Sciatic nerve (tissue), 2 donors: ENCODE measurements around the gene REG1A. TPM values are rescaled to one million over a fixed set of nuclear protein-coding genes. Genes with fewer than 3 reads are reported as not detected.

Experiments
- ATAC-seq: fragments of 200-7000 bp; cut with Tn5 transposase; one replicate; pipeline ENCODE4 v1.9.1; 2020; ENCODE audit warnings: mild to moderate bottlenecking, moderate library complexity
- DNase-seq: peaks from one replicate; pipeline ENCODE4 v3.0.0-alpha.2; 2020; ENCODE audit warnings: low spot score
- intact Hi-C: fragments of 100-400 bp; cut with DNase I; formaldehyde crosslinking; loops from one replicate; pipeline ENCODE4 v1.14.2; 2022
- total RNA-seq: library from RNA; stranded (reverse); fragmentation: NEBNext Ultra II Directional; extraction: Animal tissue kit (Norgen Biotek cat#: 25700); gene quantifications from one replicate; pipeline ENCODE4 v1.2.1, GENCODE V29; 2021
- donor health status: DM: no; HTN: no; CAD: no.
- donor health status: DM: no; HTN: no; CAD: no.

The REG1A gene, protein sequence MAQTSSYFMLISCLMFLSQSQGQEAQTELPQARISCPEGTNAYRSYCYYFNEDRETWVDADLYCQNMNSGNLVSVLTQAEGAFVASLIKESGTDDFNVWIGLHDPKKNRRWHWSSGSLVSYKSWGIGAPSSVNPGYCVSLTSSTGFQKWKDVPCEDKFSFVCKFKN
- total RNA-seq = 3.7 TPM

- ATAC-seq (no peak), DNase-seq (no peak)
- intact Hi-C loops = no loop called here
Observed at GRCh38 chr2:79120194-79120713, at the start of gene REG1A. Gene REG1A, plus strand, starts transcription at chr2:79120488. Its CDS starts 374 bp downstream, at chr2:79120862.

DNA sequence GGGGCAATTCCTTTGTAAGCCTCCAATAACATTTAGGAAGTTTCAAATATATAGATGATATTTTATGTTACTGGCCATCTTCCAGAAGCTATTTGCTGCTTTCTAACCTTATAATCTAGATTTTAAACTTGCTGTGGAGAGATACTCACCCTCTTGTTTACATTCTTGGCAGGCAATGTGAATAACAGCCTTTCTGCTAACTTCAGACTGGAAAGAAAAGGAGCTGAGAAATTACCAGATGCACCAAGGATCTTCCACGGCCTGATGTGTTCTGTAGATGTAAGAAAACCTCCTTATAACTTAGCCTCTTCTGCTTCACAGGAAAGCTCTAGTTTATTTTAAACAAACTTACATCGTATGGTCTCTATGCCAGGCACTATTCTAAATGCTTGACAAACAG, 49.2 kb upstream of the REG1A start:
- intact Hi-C loops = no loop called here
- DNase-seq = no peak
- no peak for ATAC-seq

DNA sequence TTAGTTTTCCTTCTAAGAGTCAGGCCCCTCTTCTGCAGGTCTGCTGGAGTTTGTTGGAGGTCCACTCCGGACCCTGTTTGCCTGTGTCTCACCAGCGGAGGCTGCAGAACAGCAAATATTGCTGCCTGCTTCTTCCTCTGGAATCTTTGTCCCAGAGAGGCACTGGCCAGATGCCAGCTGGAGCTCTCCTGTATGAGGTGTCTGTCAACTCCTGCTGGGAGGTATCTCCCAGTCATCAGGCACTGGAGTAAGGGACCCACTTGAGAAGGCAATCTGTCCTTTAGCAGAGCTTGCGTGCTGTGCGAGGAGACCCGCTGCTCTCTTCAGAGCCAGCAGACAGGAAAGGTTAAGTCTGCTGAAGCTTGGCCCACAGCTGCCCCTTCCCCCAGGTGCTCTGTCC, 37.3 kb upstream of the REG1A start:
- ATAC-seq = no peak
- no peak for DNase-seq
- intact Hi-C loops = no loop called here

DNA sequence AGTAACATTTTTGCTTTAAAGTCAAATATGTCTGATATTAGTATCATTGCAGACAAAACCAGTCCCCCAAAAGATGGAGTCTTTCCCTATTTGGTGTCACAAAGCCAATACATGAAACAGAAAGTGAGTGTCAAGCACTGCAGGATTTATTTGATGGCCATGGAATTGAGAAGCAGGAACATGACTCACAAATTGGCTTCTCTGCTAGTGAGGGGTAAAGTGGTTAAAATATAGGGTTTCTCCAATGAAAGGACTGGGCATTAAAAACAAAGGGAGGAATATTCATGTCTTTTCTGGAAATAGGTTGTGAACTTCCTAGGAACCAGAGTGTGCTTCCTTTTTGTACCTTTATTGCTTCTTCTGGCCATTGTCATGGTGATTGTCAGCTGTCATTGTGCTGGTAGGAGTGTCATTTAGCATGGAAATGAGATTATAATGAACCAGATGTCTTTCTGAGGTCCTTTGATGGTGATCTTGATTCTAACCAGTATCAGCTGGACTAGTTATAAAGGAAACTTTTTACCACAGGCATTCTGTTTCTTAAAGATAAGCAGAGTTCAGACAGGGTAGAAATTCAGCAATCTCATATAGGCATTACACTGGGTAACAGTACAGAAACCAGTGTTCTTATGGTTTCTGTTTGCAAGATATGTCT, 36.6 kb upstream of the REG1A start:
- intact Hi-C loops = no loop called here
- DNase-seq = no peak

GRCh38 chr2:79084495-79085135, 35.7 kb upstream of the REG1A start:
- intact Hi-C loops = no loop called here
- ATAC-seq = no peak

More for the DNA sequence above, 36.6 kb upstream of the REG1A start:
- ATAC-seq = no peak

GRCh38 chr2:79085382-79085781, 34.9 kb upstream of the REG1A start:
- intact Hi-C loops = no loop called here
- ATAC-seq (no peak), DNase-seq (no peak)

More at GRCh38 chr2:79084495-79085135, 35.7 kb upstream of the REG1A start:
- DNase-seq = no peak

DNA sequence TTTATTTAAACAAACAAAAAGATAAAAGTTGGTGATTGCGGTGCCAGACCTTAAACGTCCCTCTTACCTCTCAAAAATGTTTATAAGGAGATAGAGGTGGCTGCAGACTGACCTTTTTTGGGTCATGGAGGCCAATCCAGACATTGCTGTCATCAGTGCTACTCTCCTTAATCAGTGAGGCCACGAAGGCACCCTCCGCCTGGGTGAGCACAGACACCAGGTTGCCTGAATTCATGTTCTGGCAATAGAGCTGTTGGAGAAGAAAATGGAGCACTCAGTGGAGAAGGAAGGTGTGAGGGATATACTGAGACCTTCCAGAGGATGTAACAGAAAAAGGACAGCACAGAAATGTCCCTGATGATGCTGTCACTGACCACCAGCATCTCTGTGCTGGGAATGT, 34.0 kb upstream of the REG1A start:
- intact Hi-C loops = no loop called here
- ATAC-seq (no peak), DNase-seq (no peak)

GRCh38 chr2:79087785-79088364, 32.4 kb upstream of the REG1A start, which contains the start of gene REG1B:
Gene REG1B, minus strand, starts transcription at chr2:79087993. Its CDS starts 381 bp downstream, at chr2:79087612.
- intact Hi-C loops = no loop called here
- no peak for DNase-seq
- ATAC-seq = no peak

DNA sequence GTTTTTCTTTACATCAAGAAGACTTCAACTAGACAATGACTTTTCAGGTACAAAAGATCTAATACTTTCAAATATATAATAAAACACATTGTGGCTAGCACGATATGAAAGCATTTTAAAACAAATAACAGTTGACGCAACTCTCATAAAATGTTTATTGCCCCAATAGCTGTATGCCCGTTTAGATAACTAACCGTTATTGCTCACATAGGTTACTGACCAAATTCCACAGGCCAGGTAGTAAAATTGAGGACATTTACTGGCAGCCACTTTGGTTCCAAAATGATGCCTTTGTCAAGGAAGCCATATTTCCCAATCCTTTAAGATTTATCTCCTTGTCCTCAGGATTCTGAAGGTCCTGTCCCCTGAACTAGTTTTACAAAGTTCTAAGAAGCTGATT, 29.6 kb upstream of the REG1A start:
- ATAC-seq (no peak), DNase-seq (no peak)
- intact Hi-C loops = no loop called here

DNA sequence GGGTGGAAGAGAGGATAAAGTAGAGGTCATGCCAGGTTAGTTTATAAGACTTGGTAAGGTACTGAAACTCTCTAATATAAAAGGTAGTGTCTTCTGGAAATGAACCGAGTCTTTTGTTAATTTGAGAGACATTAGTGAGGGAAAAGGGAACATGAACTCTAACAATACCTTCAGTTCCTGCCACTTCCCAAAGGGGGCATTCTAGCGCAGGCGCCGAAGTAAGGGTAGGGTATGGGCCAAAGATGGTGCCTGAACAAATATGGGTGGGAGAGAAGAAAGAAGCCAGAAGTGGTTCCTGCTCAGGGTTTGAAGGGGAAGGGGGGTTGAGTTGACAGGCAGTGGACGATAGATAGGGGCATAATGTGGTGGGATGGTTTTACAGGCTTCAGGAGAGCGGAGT, 22.4 kb upstream of the REG1A start:
- DNase-seq = no peak
- no peak for ATAC-seq
- intact Hi-C loops = no loop called here

- no peak for ATAC-seq
- intact Hi-C loops = no loop called here
- no peak for DNase-seq
Observed at GRCh38 chr2:79099140-79099686, 21.1 kb upstream of the REG1A start.

DNA sequence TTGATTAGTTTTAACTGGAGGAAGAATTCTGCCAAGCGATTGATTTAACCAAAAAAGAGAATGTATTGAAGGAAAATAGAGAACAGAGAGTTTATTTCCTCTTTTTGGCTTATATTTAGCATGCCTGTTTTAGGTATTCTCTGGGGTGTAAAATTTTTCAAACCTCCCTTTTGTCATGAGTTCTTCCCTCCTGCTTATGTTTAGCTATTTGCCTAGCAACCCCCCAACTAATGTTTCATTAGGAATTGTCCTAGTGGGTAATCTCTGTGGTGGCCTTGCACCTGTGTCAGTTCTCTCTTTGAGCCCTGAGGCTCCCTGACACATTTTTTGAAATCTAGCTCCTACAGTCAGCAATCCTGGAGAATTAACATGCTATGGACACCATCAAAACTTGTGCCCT, 20.0 kb upstream of the REG1A start:
- intact Hi-C loops = no loop called here
- no peak for ATAC-seq

DNA sequence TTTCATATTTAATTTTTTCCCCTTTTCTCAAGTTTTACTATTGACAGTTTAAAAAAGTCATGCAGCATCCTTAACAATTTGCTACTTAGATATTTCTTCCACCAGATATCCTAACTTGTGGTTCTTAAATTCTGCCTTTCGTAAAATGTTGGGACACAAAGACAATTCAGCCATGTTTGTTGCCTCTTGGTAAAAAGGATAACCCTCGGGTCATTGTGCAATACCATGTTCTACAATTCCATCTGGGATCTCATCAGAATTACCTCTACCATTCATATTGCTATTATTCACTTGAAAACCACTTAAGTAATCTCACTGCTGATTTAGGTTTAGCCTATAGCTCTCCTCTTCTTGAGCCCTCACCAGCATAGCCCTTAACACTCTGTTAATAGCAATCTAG, 19.3 kb upstream of the REG1A start:
- DNase-seq (no peak), ATAC-seq (no peak)
- intact Hi-C loops = no loop called here

More for the DNA sequence above, 20.0 kb upstream of the REG1A start:
- DNase-seq = no peak

- DNase-seq (no peak), ATAC-seq (no peak)
- intact Hi-C loops = no loop called here
Observed at GRCh38 chr2:79103214-79103613, 17.1 kb upstream of the REG1A start.

- ATAC-seq (no peak), DNase-seq (no peak)
- intact Hi-C loops = no loop called here
Observed at GRCh38 chr2:79105259-79105658, 15.0 kb upstream of the REG1A start.

- intact Hi-C loops = no loop called here
- ATAC-seq = no peak
- DNase-seq = no peak
Observed at GRCh38 chr2:79112269-79112668, 8.0 kb upstream of the REG1A start.

DNA sequence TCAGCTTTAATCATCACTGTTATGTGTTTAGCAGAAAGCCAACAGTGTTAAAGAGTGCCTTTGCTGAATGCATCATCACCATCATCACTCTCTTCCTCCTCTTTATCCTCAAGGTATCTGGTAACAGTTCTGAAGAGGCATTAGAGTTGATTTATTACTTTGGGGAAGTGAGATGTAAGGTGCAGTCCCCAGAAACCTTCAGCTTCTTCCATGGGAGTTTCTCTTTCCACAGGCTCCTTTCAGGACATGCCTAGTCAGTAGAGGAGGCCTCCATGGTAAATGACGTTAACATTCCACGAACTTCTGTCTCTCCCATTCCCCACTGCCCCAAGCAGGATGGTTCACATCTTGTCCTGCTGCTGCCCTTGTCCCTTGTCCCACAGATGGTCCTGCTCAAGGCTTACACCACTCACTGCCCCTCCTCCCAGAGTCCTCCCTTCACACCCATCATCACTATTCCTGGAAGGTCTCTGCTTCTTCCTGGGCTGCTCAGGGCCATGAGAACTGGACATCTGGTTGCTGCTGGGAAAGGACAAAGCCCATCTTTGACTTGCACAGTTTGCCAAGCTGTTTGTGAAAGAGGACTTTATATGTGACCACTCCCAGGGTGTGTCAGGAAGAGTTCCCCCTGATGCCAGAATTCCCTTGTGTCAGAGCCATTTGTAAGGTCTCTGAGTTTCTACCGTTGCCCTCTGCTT, 5.3 kb upstream of the REG1A start:
- no peak for DNase-seq
- no peak for ATAC-seq
- intact Hi-C loops = no loop called here

DNA sequence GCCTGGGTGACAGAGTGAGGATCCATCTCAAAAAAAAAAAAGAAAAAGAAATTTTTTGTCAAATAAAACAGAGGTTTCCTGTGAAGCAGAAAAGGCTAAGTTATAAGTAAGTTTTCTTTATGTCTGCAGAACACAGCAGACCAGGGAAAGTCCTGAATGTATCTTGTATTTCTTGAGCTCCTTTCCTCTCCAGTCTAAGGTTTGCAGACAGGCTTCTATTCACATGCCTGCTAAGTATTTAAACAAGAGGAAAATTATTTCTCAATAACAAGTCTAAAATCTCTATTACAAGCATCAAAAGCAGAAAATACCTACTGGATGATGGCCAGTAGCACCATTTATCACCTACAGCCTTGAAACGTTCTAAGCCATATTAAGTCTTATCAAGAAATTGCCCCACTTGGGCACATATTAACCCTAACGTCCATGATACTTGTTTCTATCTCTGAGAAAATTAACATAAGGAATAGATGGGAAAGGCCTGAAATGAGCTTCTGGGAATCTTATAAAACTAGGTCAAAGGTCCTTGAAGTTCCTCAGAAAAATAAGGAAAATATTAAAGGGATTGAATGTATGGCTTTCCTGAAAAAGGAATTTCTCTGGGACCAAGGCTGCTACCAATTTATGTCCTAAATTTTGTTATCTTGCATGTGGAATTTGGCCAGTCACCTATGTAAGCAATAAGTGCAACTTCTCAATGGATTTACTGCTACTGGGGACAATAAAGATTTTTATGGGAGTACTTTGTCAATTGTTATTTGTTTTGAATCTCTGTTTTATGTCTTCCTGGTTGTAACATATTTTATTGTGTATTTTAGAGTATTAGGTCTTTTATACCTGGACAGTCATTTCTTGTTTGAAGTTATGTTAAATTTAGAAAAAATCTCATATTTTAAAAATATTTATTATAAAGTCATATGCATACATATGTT, 3.0 kb upstream of the REG1A start:
- no peak for DNase-seq
- no peak for ATAC-seq
- intact Hi-C loops = no loop called here
